ENCODE data around the gene TBC1D2B.
"Not testable (repeated sequence)": the region's sequence is repeated elsewhere in the genome, so short reads cannot be mapped to it uniquely, and the experiment has no call there.

TBC1D2B gene

DNA sequence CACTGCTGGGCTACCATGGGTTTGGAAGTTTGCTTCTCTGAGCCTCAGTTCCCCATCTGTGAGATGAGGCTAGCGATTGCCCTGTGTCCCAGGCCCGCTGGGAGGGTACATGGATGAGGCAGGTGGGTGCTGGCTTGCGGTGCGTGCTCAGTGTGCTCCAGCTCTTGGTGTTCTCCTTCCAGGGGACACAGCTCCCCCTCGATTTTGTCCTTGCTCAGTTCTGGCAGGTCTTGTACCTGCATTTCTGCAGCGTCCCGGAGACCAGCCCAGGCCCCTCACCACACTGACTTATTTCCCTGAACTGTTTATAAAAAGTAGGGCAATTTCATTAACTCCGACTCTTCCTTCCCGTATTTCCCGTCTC, 95.4 kb downstream of the TBC1D2B start:
- Histone ChIP-seq H4K8ac (ENCODE audit: low read depth, low read length) (no peak overlapping the region), H3K4me2 (ENCODE audit: low read length) (no peak overlapping the region), H3K36me3 (ENCODE audit: control insufficient read depth, insufficient read depth, low read length) (no peaks in the 10 kb centered on the region), H3K27ac (ENCODE audit: low read depth, low read length) (no peak overlapping the region), H3K9ac (ENCODE audit: low read length) (no peak overlapping the region), H3K56ac (ENCODE audit: low read length) (no peak overlapping the region), H3K79me2 (ENCODE audit: control insufficient read depth, insufficient read depth, low read length) (no peaks in the 10 kb centered on the region), H2AK5ac (ENCODE audit: low read length) (no peak overlapping the region), H3K18ac (ENCODE audit: low read length) (no peak overlapping the region), H4K5ac (ENCODE audit: low read length) (no peak overlapping the region), H2BK5ac (ENCODE audit: low read length) (no peak overlapping the region), H2BK120ac (ENCODE audit: low read depth, low read length) (no peak overlapping the region), H2BK15ac (replicated peaks; ENCODE audit: low read depth) (no peak overlapping the region), H3K4me1 (ENCODE audit: control insufficient read depth, low read depth, low read length) (no peaks in the 10 kb centered on the region), H3K27me3 (ENCODE audit: insufficient read depth, low read length, poor library complexity) (no peaks in the 10 kb centered on the region), H3K4ac (ENCODE audit: low read depth, low read length) (no peak overlapping the region), H3K23ac (ENCODE audit: low read length) (no peak overlapping the region), H3K4me3 (ENCODE audit: low read length) (no peak overlapping the region), H3K79me1 (ENCODE audit: low read length) (no peaks in the 10 kb centered on the region)
- DNase-seq = no peak
- WGBS (ENCODE audit: extremely low coverage, insufficient coverage, low lambda C conversion rate) = no CpG with 5 or more reads among the region's 10 CpGs

DNA sequence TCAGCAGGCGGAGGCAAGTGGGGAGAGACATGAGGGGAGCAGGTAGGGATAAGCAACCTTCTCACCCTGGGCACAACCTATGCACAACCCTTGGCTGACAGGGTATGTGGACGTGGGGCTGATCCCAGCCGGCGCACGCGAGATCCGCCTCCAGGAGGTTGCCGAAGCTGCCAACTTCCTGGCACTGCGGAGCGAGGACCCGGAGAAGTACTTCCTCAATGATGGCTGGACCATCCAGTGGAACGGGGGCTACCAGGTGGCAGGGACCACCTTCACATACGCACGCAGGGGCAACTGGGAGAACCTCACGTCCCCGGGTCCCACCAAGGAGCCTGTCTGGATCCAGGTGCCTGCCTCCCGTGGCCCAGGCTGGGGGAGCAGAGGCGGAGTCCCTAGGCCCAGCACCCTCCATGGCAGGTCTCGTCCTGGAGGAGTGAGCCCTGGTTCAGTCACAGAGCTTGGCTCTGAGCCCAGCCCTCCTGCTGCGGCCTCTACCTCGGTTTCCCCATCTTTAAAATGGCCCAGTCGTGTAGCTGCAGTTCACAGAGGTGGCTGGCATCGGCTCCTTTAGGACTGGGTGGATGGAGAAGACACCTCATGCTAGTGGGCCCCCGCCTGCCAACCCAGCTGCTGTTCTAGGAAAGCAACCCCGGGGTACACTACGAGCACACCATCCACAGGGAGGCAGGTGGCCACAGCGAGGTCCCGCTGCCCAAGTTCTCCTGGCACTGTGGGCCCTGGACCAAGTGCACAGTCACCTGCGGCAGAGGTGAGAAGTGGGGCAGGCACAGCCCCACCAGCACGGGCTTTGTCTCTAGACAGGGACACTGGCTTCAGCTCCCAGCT, 96.0 kb downstream of the TBC1D2B start:
- no peaks in the 10 kb centered on the region for H3K79me2 ChIP-seq (ENCODE audit: control insufficient read depth, insufficient read depth, low read length)
- H4K5ac ChIP-seq (ENCODE audit: low read length) = no peak overlapping the region
- no CpG with 5 or more reads among the region's 30 CpGs for WGBS (ENCODE audit: extremely low coverage, insufficient coverage, low lambda C conversion rate)
- H2BK5ac ChIP-seq (ENCODE audit: low read length) = no peak overlapping the region
- no peak overlapping the region for H2BK15ac ChIP-seq (replicated peaks; ENCODE audit: low read depth)
- H4K8ac ChIP-seq (ENCODE audit: low read depth, low read length) = no peak overlapping the region
- no peak for DNase-seq
- H2BK120ac ChIP-seq (ENCODE audit: low read depth, low read length) = no peak overlapping the region
- no peak overlapping the region for H3K4me3 ChIP-seq (ENCODE audit: low read length)
- no peaks in the 10 kb centered on the region for H3K79me1 ChIP-seq (ENCODE audit: low read length)
- H3K18ac ChIP-seq (ENCODE audit: low read length) = no peak overlapping the region
- no peaks in the 10 kb centered on the region for H3K27me3 ChIP-seq (ENCODE audit: insufficient read depth, low read length, poor library complexity)
- no peak overlapping the region for H3K27ac ChIP-seq (ENCODE audit: low read depth, low read length)
- H3K4ac ChIP-seq (ENCODE audit: low read depth, low read length) = no peak overlapping the region
- H3K4me1 ChIP-seq (ENCODE audit: control insufficient read depth, low read depth, low read length) = no peaks in the 10 kb centered on the region
- no peak overlapping the region for H3K4me2 ChIP-seq (ENCODE audit: low read length)
- no peak overlapping the region for H3K23ac ChIP-seq (ENCODE audit: low read length)
- H3K56ac ChIP-seq (ENCODE audit: low read length) = no peak overlapping the region
- no peak overlapping the region for H3K9ac ChIP-seq (ENCODE audit: low read length)
- H3K36me3 ChIP-seq (ENCODE audit: control insufficient read depth, insufficient read depth, low read length) = no peaks in the 10 kb centered on the region
- H2AK5ac ChIP-seq (ENCODE audit: low read length) = no peak overlapping the region

DNA sequence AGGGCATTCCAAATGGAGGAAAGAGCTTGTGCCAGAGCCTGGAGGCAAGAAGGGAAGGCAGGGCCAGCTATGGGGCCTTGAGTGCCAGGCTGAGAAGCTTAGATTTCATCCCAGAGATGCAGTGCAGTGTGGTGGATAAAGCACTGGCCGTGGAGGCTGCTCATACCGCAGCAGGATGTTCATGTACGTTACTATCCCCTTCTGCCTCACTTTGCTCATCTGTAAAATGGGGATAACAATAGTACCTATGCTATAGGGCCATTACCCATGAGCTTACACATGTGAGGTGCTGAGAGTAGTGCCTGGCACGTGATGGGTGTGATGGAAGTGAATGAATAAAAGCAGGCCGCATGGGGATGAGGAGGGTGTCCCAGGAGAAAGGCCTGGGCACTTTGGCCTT, 96.8 kb downstream of the TBC1D2B start:
- not testable (repeated sequence) for H3K27me3 ChIP-seq (ENCODE audit: insufficient read depth, low read length, poor library complexity); H3K4me3 ChIP-seq (ENCODE audit: low read length); H4K5ac ChIP-seq (ENCODE audit: low read length); H3K36me3 ChIP-seq (ENCODE audit: control insufficient read depth, insufficient read depth, low read length); H3K79me2 ChIP-seq (ENCODE audit: control insufficient read depth, insufficient read depth, low read length); H3K9ac ChIP-seq (ENCODE audit: low read length); H3K56ac ChIP-seq (ENCODE audit: low read length); H2BK5ac ChIP-seq (ENCODE audit: low read length); H3K79me1 ChIP-seq (ENCODE audit: low read length); H3K23ac ChIP-seq (ENCODE audit: low read length); H3K27ac ChIP-seq (ENCODE audit: low read depth, low read length); DNase-seq; H3K4me1 ChIP-seq (ENCODE audit: control insufficient read depth, low read depth, low read length); H2AK5ac ChIP-seq (ENCODE audit: low read length); H2BK15ac ChIP-seq (replicated peaks; ENCODE audit: low read depth); H3K4ac ChIP-seq (ENCODE audit: low read depth, low read length); H2BK120ac ChIP-seq (ENCODE audit: low read depth, low read length); H3K18ac ChIP-seq (ENCODE audit: low read length); H3K4me2 ChIP-seq (ENCODE audit: low read length); H4K8ac ChIP-seq (ENCODE audit: low read depth, low read length)
- WGBS (ENCODE audit: extremely low coverage, insufficient coverage, low lambda C conversion rate) = no CpG with 5 or more reads among the region's 5 CpGs

DNA sequence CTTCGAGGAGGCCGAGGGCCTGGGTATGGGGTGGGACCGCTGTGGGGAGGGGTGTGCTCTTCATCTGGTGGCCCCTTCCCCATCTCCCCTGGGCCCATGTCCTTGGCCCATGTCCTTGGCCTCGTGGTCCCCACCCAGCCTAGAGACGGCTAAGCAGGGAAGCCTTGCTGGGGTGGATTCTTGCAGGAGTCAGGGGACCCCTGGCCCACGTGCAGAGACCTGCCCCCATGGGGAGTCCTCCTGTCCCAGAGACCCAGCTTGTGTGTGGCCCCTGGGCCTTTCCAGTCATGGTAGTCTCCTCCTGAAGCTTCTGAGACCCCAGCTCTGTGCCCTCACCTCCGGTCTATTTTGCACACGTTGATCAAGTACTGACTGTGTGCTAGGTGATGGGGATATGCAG, 97.4 kb downstream of the TBC1D2B start:
- Histone ChIP-seq H3K27me3 (ENCODE audit: insufficient read depth, low read length, poor library complexity) (no peaks in the 10 kb centered on the region), H2BK5ac (ENCODE audit: low read length) (no peak overlapping the region), H3K4me2 (ENCODE audit: low read length) (no peak overlapping the region), H3K23ac (ENCODE audit: low read length) (no peak overlapping the region), H4K5ac (ENCODE audit: low read length) (no peak overlapping the region), H3K27ac (ENCODE audit: low read depth, low read length) (no peak overlapping the region), H3K4ac (ENCODE audit: low read depth, low read length) (no peak overlapping the region), H2BK120ac (ENCODE audit: low read depth, low read length) (no peak overlapping the region), H3K79me2 (ENCODE audit: control insufficient read depth, insufficient read depth, low read length) (no peaks in the 10 kb centered on the region), H2BK15ac (replicated peaks; ENCODE audit: low read depth) (no peak overlapping the region), H4K8ac (ENCODE audit: low read depth, low read length) (no peak overlapping the region), H3K36me3 (ENCODE audit: control insufficient read depth, insufficient read depth, low read length) (no peaks in the 10 kb centered on the region), H3K4me3 (ENCODE audit: low read length) (no peak overlapping the region), H2AK5ac (ENCODE audit: low read length) (no peak overlapping the region), H3K79me1 (ENCODE audit: low read length) (no peaks in the 10 kb centered on the region), H3K18ac (ENCODE audit: low read length) (no peak overlapping the region), H3K9ac (ENCODE audit: low read length) (no peak overlapping the region), H3K4me1 (ENCODE audit: control insufficient read depth, low read depth, low read length) (no peaks in the 10 kb centered on the region), H3K56ac (ENCODE audit: low read length) (no peak overlapping the region)
- WGBS (ENCODE audit: extremely low coverage, insufficient coverage, low lambda C conversion rate) = no CpG with 5 or more reads among the region's 8 CpGs
- DNase-seq = no peak

DNA sequence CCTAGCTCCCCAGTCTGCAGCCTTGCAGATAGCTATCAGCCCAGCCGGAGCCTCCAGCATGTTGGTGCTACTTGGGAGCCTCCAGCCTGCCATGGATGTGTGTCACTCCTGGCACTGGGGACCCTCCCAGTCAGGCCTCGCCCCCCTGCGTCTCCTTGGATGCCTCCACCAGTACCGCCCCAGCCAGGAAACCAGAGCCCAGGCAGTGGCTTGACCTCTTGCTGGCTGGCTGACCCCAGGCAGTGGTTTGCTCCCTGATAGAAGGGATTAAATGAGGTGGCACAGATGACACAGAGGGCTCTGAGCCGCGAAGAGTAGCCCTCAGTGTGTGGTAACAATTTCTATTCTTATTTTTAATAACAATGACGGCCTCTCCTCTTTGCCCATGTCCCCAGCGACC, 98.4 kb downstream of the TBC1D2B start:
- not testable (repeated sequence) for H3K9ac ChIP-seq (ENCODE audit: low read length); H3K23ac ChIP-seq (ENCODE audit: low read length); H3K27me3 ChIP-seq (ENCODE audit: insufficient read depth, low read length, poor library complexity); H4K5ac ChIP-seq (ENCODE audit: low read length); H3K27ac ChIP-seq (ENCODE audit: low read depth, low read length); H3K4me1 ChIP-seq (ENCODE audit: control insufficient read depth, low read depth, low read length); H3K36me3 ChIP-seq (ENCODE audit: control insufficient read depth, insufficient read depth, low read length); H3K56ac ChIP-seq (ENCODE audit: low read length); H3K18ac ChIP-seq (ENCODE audit: low read length); H3K79me1 ChIP-seq (ENCODE audit: low read length); H3K79me2 ChIP-seq (ENCODE audit: control insufficient read depth, insufficient read depth, low read length); H4K8ac ChIP-seq (ENCODE audit: low read depth, low read length); H3K4me2 ChIP-seq (ENCODE audit: low read length); H2BK120ac ChIP-seq (ENCODE audit: low read depth, low read length); H2AK5ac ChIP-seq (ENCODE audit: low read length); H2BK5ac ChIP-seq (ENCODE audit: low read length); H3K4ac ChIP-seq (ENCODE audit: low read depth, low read length); H3K4me3 ChIP-seq (ENCODE audit: low read length); DNase-seq; H2BK15ac ChIP-seq (replicated peaks; ENCODE audit: low read depth)
- no CpG with 5 or more reads among the region's 8 CpGs for WGBS (ENCODE audit: extremely low coverage, insufficient coverage, low lambda C conversion rate)

DNA sequence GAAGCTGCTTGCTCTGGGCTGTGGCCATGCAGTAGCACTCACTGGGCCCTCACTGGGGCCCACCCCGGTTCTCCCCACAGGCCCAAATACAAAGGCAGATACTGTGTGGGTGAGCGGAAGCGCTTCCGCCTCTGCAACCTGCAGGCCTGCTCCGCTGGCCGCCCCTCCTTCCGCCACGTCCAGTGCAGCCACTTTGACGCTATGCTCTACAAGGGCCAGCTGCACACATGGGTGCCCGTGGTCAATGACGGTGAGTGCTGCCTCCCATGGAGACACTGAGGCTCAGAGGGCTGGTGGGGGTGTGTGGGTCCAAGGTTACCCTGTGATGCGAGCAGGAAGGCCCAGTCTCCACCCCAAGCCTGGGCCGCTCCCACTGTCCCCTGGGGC, 98.8 kb downstream of the TBC1D2B start:
- H2BK15ac ChIP-seq (replicated peaks; ENCODE audit: low read depth); DNase-seq; H4K8ac ChIP-seq (ENCODE audit: low read depth, low read length): not testable (repeated sequence)

More for the DNA sequence above, 98.8 kb downstream of the TBC1D2B start:
- not testable (repeated sequence) for H2BK5ac ChIP-seq (ENCODE audit: low read length); H3K36me3 ChIP-seq (ENCODE audit: control insufficient read depth, insufficient read depth, low read length); H3K23ac ChIP-seq (ENCODE audit: low read length); H2BK120ac ChIP-seq (ENCODE audit: low read depth, low read length); H3K56ac ChIP-seq (ENCODE audit: low read length); H3K79me2 ChIP-seq (ENCODE audit: control insufficient read depth, insufficient read depth, low read length); H3K4me1 ChIP-seq (ENCODE audit: control insufficient read depth, low read depth, low read length); H3K27me3 ChIP-seq (ENCODE audit: insufficient read depth, low read length, poor library complexity); H3K18ac ChIP-seq (ENCODE audit: low read length); H3K4ac ChIP-seq (ENCODE audit: low read depth, low read length); H3K9ac ChIP-seq (ENCODE audit: low read length); H4K5ac ChIP-seq (ENCODE audit: low read length); H3K4me2 ChIP-seq (ENCODE audit: low read length); H3K27ac ChIP-seq (ENCODE audit: low read depth, low read length); H2AK5ac ChIP-seq (ENCODE audit: low read length); H3K79me1 ChIP-seq (ENCODE audit: low read length); H3K4me3 ChIP-seq (ENCODE audit: low read length)
- no CpG with 5 or more reads among the region's 13 CpGs for WGBS (ENCODE audit: extremely low coverage, insufficient coverage, low lambda C conversion rate)
